ENCODE data around the gene KIF1B. TPM values are rescaled to one million over a fixed set of nuclear protein-coding genes. Genes with fewer than 3 reads are reported as not detected.

The KIF1B gene
- total RNA-seq, 1 experiment from 2014 or later = 28.1 TPM

DNA sequence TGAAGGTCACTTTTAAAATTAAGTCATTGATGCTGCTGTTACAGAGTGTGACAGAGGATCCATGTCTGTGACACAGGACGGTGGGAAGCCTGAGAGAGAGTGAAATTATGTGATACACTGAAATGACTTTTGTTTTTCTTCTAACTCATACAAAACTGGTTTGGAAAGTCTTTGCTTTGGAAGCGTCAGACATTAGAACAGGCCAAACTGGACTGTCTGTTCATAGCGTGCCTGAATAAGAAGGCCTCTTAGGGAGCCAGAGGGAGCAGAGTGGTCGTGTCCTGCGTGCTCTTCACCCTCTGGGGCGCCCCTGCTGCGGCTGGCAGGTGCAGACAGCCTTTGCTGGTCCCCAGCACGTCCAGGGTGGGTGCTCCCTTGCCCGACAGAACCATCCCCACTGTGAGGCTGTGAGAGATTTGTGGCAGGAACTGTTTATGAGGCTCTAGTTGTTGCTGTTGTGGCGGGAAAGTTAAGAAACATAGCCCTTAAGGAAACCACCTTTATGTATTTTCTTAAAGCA, 168.8 kb downstream of the KIF1B start:
- POLR2A ChIA-PET = no interaction called here
- no peaks in the 10 kb centered on the region for H3K79me2 ChIP-seq (ENCODE audit: insufficient read depth, low read length)
- H3K4me3 ChIP-seq (replicated peaks in 1 of 2; ENCODE audit: low read depth in 1 of 2, low read length in 2 of 2) = no peak overlapping the region
- RAD21 ChIA-PET (ENCODE audit: low non-redundant PET in 1 of 2, low total read pairs in 2 of 2, uncharacterized antibody in 2 of 2, unreplicated experiment in 2 of 2) = no interaction called here
- H3K9ac ChIP-seq (ENCODE audit: low read length) = no peak overlapping the region
- BruUV-seq (replicated peaks) = no TSS peak
- no peaks in the 10 kb centered on the region for H3K27me3 ChIP-seq (ENCODE audit: insufficient read depth, low read length)
- H3K27ac ChIP-seq (ENCODE audit: low read depth, low read length) = no peak overlapping the region
- no peak for ATAC-seq
- H4K20me1 ChIP-seq (ENCODE audit: insufficient read depth) = no peaks in the 10 kb centered on the region
- CTCF ChIA-PET = no interaction called here
- H3K9me3 ChIP-seq (ENCODE audit: control insufficient read depth in 1 of 2, insufficient read depth in 1 of 2, low read depth in 1 of 2, low read length in 2 of 2) = no peaks in the 10 kb centered on the region
- no peak overlapping the region for H2AFZ ChIP-seq (ENCODE audit: low read depth, low read length, poor library complexity, severe bottlenecking)
- peaks cover 12 to 18% of the 10 kb centered on the region in 2 experiments; a peak in 3 of 4 replicates for H3K36me3 ChIP-seq (ENCODE audit: control insufficient read depth in 1 of 2, insufficient read depth in 2 of 2, low read length in 2 of 2)
- no peak for DNase-seq (ENCODE audit: low read depth, low spot score)
- no peak overlapping the region for H3K4me2 ChIP-seq (ENCODE audit: low read length)
- intact Hi-C loops (cut with micrococcal nuclease) = no loop called here
- no peak for TF ChIP-seq MAX (IDR thresholded peaks at IDR 0.05)
- no peak for TF ChIP-seq CEBPB (IDR thresholded peaks at IDR 0.05; ENCODE audit: low read depth)
- TF ChIP-seq, protein P1, sequence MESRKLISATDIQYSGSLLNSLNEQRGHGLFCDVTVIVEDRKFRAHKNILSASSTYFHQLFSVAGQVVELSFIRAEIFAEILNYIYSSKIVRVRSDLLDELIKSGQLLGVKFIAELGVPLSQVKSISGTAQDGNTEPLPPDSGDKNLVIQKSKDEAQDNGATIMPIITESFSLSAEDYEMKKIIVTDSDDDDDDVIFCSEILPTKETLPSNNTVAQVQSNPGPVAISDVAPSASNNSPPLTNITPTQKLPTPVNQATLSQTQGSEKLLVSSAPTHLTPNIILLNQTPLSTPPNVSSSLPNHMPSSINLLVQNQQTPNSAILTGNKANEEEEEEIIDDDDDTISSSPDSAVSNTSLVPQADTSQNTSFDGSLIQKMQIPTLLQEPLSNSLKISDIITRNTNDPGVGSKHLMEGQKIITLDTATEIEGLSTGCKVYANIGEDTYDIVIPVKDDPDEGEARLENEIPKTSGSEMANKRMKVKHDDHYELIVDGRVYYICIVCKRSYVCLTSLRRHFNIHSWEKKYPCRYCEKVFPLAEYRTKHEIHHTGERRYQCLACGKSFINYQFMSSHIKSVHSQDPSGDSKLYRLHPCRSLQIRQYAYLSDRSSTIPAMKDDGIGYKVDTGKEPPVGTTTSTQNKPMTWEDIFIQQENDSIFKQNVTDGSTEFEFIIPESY (IDR thresholded peaks at IDR 0.05; ENCODE audit: extremely low read depth, insufficient replicate concordance, low read length) = no peak
- no peak for TF ChIP-seq JUND (IDR thresholded peaks at IDR 0.05)
- no peak for TF ChIP-seq SP1 (IDR thresholded peaks at IDR 0.05; ENCODE audit: low read depth)
- TF ChIP-seq ELF1 (IDR thresholded peaks at IDR 0.05; ENCODE audit: borderline replicate concordance, low read depth) = no peak
- TF ChIP-seq, protein P2, sequence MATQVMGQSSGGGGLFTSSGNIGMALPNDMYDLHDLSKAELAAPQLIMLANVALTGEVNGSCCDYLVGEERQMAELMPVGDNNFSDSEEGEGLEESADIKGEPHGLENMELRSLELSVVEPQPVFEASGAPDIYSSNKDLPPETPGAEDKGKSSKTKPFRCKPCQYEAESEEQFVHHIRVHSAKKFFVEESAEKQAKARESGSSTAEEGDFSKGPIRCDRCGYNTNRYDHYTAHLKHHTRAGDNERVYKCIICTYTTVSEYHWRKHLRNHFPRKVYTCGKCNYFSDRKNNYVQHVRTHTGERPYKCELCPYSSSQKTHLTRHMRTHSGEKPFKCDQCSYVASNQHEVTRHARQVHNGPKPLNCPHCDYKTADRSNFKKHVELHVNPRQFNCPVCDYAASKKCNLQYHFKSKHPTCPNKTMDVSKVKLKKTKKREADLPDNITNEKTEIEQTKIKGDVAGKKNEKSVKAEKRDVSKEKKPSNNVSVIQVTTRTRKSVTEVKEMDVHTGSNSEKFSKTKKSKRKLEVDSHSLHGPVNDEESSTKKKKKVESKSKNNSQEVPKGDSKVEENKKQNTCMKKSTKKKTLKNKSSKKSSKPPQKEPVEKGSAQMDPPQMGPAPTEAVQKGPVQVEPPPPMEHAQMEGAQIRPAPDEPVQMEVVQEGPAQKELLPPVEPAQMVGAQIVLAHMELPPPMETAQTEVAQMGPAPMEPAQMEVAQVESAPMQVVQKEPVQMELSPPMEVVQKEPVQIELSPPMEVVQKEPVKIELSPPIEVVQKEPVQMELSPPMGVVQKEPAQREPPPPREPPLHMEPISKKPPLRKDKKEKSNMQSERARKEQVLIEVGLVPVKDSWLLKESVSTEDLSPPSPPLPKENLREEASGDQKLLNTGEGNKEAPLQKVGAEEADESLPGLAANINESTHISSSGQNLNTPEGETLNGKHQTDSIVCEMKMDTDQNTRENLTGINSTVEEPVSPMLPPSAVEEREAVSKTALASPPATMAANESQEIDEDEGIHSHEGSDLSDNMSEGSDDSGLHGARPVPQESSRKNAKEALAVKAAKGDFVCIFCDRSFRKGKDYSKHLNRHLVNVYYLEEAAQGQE (IDR thresholded peaks at IDR 0.05; ENCODE audit: low read depth) = no peak
- TF ChIP-seq YY1 (IDR thresholded peaks at IDR 0.05; ENCODE audit: extremely low read depth, insufficient replicate concordance, low read depth, low read length) = no peak
- no peaks in the 10 kb centered on the region for H3K9me2 ChIP-seq (ENCODE audit: insufficient read depth)
- no peaks in the 10 kb centered on the region for H3K4me1 ChIP-seq (ENCODE audit: control insufficient read depth in 1 of 2, insufficient read depth in 2 of 2, low read length in 2 of 2)

All from HCT116 (cell line).